Measurements from ENCODE around the gene STK16.

STK16 gene

GRCh38 chr2:219293736-219294231 lies 48.5 kb downstream of the STK16 start:
- H3K4me3 ChIP-seq (ENCODE audit: low read depth, low read length) = no peak overlapping the region
- no peak for DNase-seq (ENCODE audit: low read depth)
- TF ChIP-seq CTCF (IDR thresholded peaks at IDR 0.05; ENCODE audit: control insufficient read depth, extremely low read depth, insufficient read depth) = no peak

DNA sequence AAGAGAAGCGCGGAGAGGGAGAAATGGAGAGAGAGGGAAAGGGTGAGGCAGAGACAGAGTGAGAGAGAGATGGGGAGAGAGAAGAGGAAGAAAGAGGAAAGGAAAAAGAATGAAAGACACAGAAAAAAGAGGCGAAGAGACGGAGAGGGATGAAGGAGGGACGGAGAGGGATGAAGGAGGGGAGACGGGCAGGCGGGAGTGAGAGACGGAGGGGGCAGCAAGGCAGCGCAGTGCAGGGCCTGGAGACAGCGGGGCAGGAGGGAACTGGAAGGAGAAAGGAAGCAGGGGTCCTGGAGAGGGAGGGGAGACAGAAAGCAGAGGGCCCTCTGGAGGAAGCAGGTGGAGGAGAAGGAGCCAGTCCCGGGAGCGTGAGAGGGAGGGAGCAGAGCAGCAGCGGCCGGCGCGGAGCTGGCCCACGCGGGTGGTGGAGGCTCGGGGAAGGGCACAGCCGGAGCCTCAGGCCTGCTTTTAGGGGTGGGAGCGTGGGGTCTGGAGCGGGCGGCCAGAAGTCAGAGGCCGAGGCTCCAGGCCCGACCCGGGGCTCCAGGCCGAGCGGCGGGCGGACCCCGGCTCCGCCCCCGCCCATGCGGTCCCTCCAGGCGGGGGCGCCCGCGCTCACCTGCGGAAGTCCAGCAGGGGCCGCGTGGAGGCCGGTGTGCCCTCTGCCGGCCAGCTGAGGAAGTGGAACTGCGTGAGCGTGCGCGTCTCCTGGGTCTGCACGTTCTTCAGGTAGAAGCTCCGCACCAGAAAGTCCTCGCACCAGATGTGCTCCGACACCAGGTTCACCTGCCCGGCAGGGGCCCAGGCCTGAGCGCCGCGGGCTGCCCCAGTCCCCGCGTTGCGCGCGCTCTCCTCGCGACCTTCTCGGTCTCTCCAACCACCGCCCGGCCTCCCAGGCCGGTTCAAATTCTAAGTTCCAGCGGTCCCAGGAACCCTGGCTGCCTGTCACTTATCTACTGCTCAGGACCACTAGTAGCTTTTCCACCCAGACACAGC lies 49.4 kb downstream of the STK16 start:
- peak; percentile 99 for TF ChIP-seq CTCF (IDR thresholded peaks at IDR 0.05; ENCODE audit: control insufficient read depth, extremely low read depth, insufficient read depth)
- peak; percentile 69 for DNase-seq (ENCODE audit: low read depth)
- H3K4me3 ChIP-seq (ENCODE audit: low read depth, low read length) = peak overlapping the region; percentile 39

DNA sequence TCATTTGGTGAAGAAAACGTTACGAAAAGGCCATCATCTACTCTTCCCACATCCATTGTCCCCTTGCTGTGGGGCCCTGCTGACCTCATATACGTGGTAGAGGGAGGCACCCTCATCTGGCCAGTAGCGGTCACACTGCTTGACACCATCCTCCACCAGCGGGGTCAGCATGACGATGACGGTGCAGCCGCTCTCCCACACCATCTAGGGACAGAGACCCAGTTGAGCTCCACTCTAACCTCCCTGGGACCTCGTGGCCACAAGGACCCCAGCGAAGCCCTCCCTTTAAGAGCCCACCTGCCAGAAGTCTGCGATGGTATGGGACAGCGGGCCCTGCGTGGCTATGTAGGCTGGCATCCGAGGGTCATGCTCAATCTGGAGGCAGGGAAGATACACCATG lies 50.9 kb downstream of the STK16 start:
- no peak for TF ChIP-seq CTCF (IDR thresholded peaks at IDR 0.05; ENCODE audit: control insufficient read depth, extremely low read depth, insufficient read depth)
- DNase-seq (ENCODE audit: low read depth) = no peak
- H3K4me3 ChIP-seq (ENCODE audit: low read depth, low read length) = no peak overlapping the region

- no peak for DNase-seq (ENCODE audit: low read depth)
- no peak overlapping the region for H3K4me3 ChIP-seq (ENCODE audit: low read depth, low read length)
- TF ChIP-seq CTCF (IDR thresholded peaks at IDR 0.05; ENCODE audit: control insufficient read depth, extremely low read depth, insufficient read depth) = no peak
Observed at GRCh38 chr2:219296631-219297391, 51.5 kb downstream of the STK16 start.

DNA sequence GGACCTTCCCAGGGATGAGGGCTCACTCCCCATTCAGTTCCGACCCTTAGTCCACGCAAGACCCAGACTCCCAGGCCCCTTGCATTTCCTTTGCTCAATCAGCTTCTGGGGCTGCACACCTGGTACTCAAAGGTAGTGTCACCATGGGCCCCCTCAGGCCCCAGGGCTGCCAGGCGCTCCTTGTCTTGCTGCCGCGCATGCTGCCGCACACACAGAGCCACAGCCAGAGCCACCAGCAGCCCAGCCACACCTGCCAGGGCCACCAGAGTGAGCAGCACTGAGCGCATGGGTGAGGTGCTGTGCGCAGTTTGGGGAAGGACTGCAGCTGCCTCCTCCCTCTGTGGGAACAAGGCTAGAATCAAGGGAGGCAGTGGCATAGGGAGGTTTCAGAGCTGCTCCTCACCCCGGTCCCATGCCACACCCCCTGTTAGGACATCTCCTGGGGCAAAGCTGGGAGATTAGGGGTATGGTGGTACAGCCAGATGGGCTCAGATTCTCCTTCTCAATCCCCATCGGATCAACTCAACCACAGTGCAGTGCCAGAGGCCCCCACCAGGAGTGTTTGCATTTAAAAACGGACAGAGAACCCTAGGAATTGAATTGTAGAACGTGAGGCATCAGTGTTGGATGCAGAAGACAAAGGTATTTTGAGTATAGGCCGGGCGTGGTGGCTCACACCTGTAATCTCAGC lies 52.6 kb downstream of the STK16 start:
- no peak for TF ChIP-seq CTCF (IDR thresholded peaks at IDR 0.05; ENCODE audit: control insufficient read depth, extremely low read depth, insufficient read depth)
- DNase-seq (ENCODE audit: low read depth) = no peak
- no peak overlapping the region for H3K4me3 ChIP-seq (ENCODE audit: low read depth, low read length)

DNA sequence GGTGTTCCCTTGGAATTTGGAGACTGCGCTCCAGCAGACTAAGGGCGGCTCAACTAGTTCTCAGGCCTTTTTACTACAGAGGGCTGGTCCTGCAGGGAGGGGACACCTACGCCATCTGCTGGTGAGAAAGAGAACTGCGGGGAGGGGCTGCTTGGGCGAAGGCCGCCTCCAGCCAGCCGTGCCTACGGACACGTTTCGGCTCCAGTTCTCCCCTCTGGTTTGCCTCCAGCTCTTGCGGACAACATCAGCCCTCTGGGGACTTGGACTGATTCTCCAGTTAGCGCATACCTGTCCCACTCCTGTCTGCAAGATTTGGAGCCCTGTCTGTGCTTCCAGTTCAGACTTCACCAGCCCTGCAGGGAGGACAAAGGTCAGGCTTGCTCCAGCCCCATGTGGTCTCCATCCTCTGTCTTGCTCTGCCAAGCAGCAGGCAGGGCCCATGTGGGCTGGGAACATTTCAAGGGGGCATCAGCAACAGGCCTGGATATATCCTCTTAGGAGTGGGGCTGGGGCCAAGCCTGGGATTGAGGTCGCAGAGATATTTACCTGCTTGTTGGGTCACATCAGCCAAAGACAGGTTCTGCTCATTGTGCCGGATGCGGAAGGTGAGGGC lies 53.6 kb downstream of the STK16 start:
- no peak for DNase-seq (ENCODE audit: low read depth)
- peak overlapping the region; percentile 40 for H3K4me3 ChIP-seq (ENCODE audit: low read depth, low read length)

More for the DNA sequence above, 53.6 kb downstream of the STK16 start:
- peak; percentile 86 for TF ChIP-seq CTCF (IDR thresholded peaks at IDR 0.05; ENCODE audit: control insufficient read depth, extremely low read depth, insufficient read depth)

All from LNCaP clone FGC (cell line).